ENCODE data around the gene SIGLEC1.

The SIGLEC1 gene
- long read RNA-seq: 0 reads

DNA sequence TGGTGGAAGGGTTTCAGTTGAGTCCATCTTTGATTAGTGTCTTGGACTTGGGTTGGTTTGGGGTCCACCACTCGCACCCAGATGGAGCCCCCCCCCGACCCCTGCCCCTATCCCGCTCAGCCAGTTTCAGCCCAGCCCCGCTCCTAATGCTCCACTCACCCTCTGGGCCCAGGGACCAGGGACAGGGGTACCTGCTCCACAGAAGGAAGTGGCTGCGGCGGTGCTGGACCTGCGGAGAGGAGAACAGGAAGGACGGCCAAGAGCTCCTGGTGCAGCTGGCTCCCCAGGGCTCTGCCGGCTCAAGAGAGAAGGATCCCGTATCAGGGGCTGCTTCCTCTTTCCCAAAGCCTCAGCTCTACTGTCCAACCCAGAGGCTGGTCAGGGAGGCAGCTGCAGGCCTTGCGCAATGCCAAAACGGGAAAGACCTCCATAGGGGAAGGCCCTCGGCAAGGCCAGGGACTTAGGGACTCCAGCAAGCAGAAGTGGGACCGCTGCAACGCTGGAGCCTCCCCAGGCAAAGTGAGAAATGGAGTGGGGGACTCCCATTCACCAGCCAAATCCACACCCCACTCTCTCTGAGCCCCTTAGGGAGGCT is at the start of gene SIGLEC1:
Gene SIGLEC1, minus strand, starts transcription at position 322 of the 595 bp plus-strand sequence. CDS start 5,472 bp downstream, outside the sequence.
- Histone ChIP-seq H3K4me3 (replicated peaks; ENCODE audit: insufficient read depth, low read length) (no peak within 1 kb of the TSS), H3K27ac (replicated peaks) (no peak within 1 kb of the TSS), H3K27me3 (ENCODE audit: insufficient read depth, poor library complexity, severe bottlenecking) (no peaks in the 10 kb centered on the region)
- peak; percentile 94 to 98 for DNase-seq (ENCODE audit: low read depth in 1 of 2, low spot score in 1 of 2)
- peak; percentile 57; the same call in 1 of the 2 replicates for TF ChIP-seq POLR2AphosphoS5 (IDR thresholded peaks at IDR 0.05; ENCODE audit: low read depth)
- TF ChIP-seq, protein P1, sequence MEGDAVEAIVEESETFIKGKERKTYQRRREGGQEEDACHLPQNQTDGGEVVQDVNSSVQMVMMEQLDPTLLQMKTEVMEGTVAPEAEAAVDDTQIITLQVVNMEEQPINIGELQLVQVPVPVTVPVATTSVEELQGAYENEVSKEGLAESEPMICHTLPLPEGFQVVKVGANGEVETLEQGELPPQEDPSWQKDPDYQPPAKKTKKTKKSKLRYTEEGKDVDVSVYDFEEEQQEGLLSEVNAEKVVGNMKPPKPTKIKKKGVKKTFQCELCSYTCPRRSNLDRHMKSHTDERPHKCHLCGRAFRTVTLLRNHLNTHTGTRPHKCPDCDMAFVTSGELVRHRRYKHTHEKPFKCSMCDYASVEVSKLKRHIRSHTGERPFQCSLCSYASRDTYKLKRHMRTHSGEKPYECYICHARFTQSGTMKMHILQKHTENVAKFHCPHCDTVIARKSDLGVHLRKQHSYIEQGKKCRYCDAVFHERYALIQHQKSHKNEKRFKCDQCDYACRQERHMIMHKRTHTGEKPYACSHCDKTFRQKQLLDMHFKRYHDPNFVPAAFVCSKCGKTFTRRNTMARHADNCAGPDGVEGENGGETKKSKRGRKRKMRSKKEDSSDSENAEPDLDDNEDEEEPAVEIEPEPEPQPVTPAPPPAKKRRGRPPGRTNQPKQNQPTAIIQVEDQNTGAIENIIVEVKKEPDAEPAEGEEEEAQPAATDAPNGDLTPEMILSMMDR (IDR thresholded peaks at IDR 0.05; ENCODE audit: insufficient read depth, low read length): no peak
- TF ChIP-seq, protein P2, sequence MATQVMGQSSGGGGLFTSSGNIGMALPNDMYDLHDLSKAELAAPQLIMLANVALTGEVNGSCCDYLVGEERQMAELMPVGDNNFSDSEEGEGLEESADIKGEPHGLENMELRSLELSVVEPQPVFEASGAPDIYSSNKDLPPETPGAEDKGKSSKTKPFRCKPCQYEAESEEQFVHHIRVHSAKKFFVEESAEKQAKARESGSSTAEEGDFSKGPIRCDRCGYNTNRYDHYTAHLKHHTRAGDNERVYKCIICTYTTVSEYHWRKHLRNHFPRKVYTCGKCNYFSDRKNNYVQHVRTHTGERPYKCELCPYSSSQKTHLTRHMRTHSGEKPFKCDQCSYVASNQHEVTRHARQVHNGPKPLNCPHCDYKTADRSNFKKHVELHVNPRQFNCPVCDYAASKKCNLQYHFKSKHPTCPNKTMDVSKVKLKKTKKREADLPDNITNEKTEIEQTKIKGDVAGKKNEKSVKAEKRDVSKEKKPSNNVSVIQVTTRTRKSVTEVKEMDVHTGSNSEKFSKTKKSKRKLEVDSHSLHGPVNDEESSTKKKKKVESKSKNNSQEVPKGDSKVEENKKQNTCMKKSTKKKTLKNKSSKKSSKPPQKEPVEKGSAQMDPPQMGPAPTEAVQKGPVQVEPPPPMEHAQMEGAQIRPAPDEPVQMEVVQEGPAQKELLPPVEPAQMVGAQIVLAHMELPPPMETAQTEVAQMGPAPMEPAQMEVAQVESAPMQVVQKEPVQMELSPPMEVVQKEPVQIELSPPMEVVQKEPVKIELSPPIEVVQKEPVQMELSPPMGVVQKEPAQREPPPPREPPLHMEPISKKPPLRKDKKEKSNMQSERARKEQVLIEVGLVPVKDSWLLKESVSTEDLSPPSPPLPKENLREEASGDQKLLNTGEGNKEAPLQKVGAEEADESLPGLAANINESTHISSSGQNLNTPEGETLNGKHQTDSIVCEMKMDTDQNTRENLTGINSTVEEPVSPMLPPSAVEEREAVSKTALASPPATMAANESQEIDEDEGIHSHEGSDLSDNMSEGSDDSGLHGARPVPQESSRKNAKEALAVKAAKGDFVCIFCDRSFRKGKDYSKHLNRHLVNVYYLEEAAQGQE (IDR thresholded peaks at IDR 0.05; ENCODE audit: insufficient replicate concordance, low read depth): peak; percentile 77
- peak; percentile 68; the same call in 1 of the 2 replicates for TF ChIP-seq SPI1 (IDR thresholded peaks at IDR 0.05; ENCODE audit: borderline replicate concordance, low read depth)
- TF ChIP-seq GABPA (IDR thresholded peaks at IDR 0.05; ENCODE audit: low read depth): 0 out of 2 replicates have a peak, but pooled peaks have one; percentile 43

DNA sequence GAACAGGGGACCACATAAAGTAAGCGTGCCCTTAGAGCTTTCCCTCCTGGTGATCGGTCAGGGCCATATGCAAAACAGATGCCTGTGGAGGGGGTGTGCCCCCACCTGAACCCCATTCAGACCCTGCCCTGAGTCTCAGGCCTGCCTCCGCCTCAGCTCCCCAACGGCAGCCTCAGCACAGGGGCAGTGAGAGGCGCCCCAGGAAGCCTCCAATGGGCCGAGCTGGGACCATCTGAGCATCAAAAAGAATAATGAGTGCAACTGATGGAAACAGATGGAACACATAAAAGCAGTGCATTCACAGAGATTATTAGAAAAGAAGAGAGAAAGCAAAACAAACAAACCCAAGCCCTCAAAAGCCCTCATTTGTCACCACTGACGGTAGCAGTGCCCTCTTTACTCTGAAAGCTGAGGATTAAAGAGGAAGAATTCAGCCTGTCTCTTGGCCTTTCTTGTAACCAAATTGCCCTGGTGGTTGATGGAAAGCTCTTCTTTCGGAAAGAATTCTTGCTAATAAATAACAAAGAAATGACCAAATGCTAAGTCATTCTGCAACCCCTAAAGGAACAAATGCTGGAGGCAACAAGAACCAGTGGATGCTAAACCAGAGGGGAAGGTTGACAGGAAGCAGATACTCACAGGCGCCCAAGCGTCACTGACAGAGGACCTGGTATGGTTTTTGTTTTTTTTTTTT is 48.4 kb upstream of the SIGLEC1 start:
- no peak for TF ChIP-seq GABPA (IDR thresholded peaks at IDR 0.05; ENCODE audit: low read depth)
- no peak for TF ChIP-seq SPI1 (IDR thresholded peaks at IDR 0.05; ENCODE audit: borderline replicate concordance, low read depth)
- no peak for TF ChIP-seq POLR2AphosphoS5 (IDR thresholded peaks at IDR 0.05; ENCODE audit: low read depth)
- TF ChIP-seq, protein P2 (IDR thresholded peaks at IDR 0.05; ENCODE audit: insufficient replicate concordance, low read depth): no peak
- TF ChIP-seq, protein P1 (IDR thresholded peaks at IDR 0.05; ENCODE audit: insufficient read depth, low read length): no peak
- H3K27ac ChIP-seq (replicated peaks): no peak overlapping the region
- no peaks in the 10 kb centered on the region for H3K27me3 ChIP-seq (ENCODE audit: insufficient read depth, poor library complexity, severe bottlenecking)
- no peak overlapping the region for H3K4me3 ChIP-seq (replicated peaks; ENCODE audit: insufficient read depth, low read length)
- no peak for DNase-seq (ENCODE audit: low read depth in 1 of 2, low spot score in 1 of 2)

DNA sequence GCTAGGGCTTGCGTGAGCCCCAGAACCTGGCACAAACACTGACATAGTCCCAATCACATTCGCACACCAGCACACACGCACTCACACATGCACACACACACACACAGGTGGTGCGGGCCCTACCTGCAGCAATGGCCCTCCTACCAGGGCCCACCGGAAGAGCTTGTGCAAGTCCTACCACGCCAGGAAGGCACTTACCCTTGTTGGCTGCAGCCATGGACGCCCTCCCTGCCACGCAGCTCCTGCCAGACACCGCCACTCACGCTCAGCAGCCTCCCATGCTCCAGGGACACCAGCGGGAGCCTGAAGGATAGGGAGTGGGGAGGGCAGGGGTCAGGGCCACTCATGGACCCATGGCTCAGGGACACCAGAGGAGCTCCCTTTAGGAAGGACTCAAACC is 47.5 kb upstream of the SIGLEC1 start:
- no peak for TF ChIP-seq POLR2AphosphoS5 (IDR thresholded peaks at IDR 0.05; ENCODE audit: low read depth)
- TF ChIP-seq, protein P1 (IDR thresholded peaks at IDR 0.05; ENCODE audit: insufficient read depth, low read length): no peak
- TF ChIP-seq, protein P2 (IDR thresholded peaks at IDR 0.05; ENCODE audit: insufficient replicate concordance, low read depth): no peak
- no peaks in the 10 kb centered on the region for H3K27me3 ChIP-seq (ENCODE audit: insufficient read depth, poor library complexity, severe bottlenecking)
- DNase-seq (ENCODE audit: low read depth in 1 of 2, low spot score in 1 of 2): no peak
- H3K27ac ChIP-seq (replicated peaks): no peak overlapping the region
- no peak overlapping the region for H3K4me3 ChIP-seq (replicated peaks; ENCODE audit: insufficient read depth, low read length)
